Stomach (tissue), 4 donors: ENCODE data around the gene NTM.

Experiments
- CTCF ChIP-seq, 7 experiments: fragments of 450-650 bp in 4 of 7; fragments of 200-600 bp in 3 of 7; sonication (generic) in 3 of 7; IDR thresholded peaks; one replicate each; pipeline ENCODE4 v1.5.1; 2016 to 2019; ENCODE audit warnings: antibody characterized with exemption in 7 of 7, control low read depth in 2 of 7, mild to moderate bottlenecking in 1 of 7
- POLR2AphosphoS5 ChIP-seq, 3 donors: sonication (generic); formaldehyde crosslinking; IDR thresholded peaks; one replicate each; pipeline ENCODE4 v1.6.1; 2016; ENCODE audit warnings: antibody characterized with exemption in 3 of 3

- TF ChIP-seq POLR2AphosphoS5 (IDR thresholded peaks at IDR 0.05), result no peak
- TF ChIP-seq CTCF (IDR thresholded peaks at IDR 0.05), result no peak
Observed at GRCh38 chr11:131977854-131978253, 607.4 kb downstream of the NTM start.
